IPS-18c (cell line): Measurements from ENCODE around the gene ASTE1.
"Not testable (repeated sequence)": the region's sequence is repeated elsewhere in the genome, so short reads cannot be mapped to it uniquely, and the experiment has no call there.

Experiments used
- H3K4me3 ChIP-seq: 2 replicates; pipeline ENCODE4 v1.7.0; 2013; ENCODE audit warnings: low read depth, mild to moderate bottlenecking, low read length, moderate library complexity; ENCODE audit not compliant: insufficient read depth
- H3K9me3 ChIP-seq: one replicate; pipeline ENCODE4 v1.6.1; 2013; ENCODE audit warnings: mild to moderate bottlenecking, low read length, moderate library complexity; ENCODE audit not compliant: control insufficient read depth, insufficient read depth

ASTE1 gene

DNA sequence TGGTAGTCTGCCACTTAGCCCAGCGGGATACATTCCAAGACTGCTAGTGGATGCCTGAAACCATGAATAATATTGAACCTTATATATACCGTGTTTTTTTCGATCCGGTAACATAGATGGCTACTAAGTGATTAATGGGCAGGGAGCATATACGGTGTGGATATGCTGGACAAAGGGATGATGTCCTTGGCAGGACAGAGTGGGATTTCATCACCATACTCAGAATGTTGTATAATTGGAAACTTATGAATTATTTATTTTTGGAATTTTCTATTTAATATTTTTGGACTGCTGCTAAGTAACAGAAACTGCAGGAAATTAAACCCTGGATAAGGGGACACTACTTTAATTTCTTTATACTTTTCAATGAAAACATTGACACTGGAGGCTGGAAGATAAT is 53.2 kb downstream of the ASTE1 start:
- no peaks in the 10 kb centered on the region for H3K9me3 ChIP-seq
- no peak overlapping the region for H3K4me3 ChIP-seq

DNA sequence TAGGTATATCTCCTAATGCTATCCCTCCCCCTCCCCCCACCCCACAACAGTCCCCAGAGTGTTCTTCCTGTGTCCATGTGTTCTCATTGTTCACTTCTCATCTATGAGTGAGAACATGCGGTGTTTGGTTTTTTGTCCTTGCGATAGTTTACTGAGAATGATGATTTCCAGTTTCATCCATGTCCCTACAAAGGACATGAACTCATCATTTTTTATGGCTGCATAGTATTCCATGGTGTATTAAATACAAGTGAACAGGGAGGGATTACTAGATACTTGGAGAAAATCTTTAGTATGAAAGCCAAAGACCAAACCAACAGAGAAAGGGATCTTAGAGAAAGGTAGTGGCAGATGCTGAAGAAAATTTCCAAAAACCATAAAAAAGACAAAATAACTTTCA is 54.0 kb downstream of the ASTE1 start:
- not testable (repeated sequence) for H3K9me3 ChIP-seq, H3K4me3 ChIP-seq

DNA sequence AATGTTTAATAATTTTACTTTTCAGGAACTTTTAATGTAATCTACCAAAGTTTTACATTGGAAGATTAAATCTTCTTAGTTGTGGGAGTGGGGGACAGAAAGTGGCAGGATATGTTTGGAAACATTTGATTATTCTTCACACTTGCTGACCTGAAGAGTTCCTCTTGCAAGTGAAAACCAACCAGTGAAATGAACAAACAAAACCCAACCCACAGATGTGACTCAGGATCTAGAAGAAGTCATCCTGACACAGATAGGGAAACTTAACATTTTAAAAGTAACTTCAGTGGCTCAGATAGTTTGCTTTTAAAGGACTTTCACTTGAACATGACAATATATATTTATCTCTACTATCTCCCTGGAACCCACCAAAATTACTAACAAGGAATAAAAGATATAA is 55.4 kb downstream of the ASTE1 start:
- H3K4me3 ChIP-seq, result no peak overlapping the region
- H3K9me3 ChIP-seq, result no peaks in the 10 kb centered on the region

DNA sequence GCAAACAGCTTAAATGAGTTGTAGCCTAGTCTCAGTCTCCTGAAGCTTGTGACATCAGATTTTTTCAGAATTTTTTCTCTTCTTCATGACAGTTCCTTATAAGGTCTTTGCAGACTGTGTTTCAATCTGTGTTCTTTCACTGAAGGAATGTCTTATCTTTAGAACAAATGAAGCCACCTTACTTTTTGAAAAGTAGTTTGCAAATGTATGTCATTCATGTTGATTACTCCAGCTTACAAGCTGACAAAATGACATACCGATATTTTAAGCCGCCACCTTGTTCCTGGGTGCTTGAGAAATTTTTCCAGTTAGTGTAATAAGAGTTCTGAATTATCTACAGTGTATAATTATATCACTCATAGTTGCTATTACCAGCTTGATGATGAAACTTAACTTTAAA is 57.0 kb downstream of the ASTE1 start:
- Histone ChIP-seq H3K9me3 (no peaks in the 10 kb centered on the region), H3K4me3 (no peak overlapping the region)

DNA sequence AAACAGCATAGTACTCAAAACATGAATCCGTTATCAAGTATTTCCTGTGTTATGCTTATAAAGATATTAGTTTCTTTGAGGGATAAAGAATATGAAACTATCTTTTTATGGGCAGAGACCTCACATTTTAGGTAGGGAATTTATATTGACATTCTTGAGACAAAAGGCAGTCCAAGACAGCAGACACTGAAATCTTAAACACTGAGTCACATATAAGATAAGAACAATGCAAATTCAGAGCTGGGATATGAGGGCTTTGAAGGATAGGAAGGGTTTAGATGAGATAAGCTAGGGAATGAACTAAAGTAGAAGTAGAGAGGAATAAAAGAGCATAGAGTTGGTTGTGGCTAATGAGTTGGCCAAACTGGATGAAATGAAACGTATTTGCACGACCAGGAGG is 58.4 kb downstream of the ASTE1 start:
- Histone ChIP-seq H3K4me3 (no peak overlapping the region), H3K9me3 (no peaks in the 10 kb centered on the region)

DNA sequence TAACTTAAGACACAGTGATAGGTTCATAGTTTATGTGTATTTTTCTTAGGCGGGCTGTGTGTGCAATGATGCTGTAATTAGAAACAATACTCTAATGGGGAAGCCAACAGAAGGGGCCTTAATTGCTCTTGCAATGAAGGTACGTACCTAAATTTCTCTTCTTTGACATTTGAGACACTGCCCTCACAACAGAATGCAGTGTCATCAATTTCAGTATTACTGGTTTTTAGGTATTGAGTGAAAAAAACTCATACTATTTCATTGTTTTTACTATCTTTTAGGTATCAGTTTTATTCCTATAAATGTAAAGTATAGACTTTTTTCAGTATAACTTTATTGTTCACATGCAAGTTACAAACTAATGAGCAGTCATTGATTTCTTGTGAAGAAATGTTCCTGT is 59.3 kb downstream of the ASTE1 start:
- Histone ChIP-seq H3K9me3 (no peaks in the 10 kb centered on the region), H3K4me3 (no peak overlapping the region)

DNA sequence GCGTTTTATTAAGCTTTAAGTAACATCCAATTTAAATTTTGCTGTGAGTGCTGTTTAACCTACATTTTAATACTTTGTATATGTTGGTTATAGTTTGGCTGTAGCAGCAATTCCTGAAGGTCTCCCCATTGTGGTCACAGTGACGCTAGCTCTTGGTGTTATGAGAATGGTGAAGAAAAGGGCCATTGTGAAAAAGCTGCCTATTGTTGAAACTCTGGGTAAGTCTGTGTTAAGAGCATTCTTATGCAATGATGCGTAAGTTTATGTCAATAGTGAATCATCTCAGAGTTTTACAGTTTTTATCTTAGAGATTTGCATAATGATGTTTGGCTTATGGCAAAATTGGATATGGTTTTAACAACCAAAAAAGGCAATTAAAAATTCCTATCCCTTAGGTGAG is 62.7 kb downstream of the ASTE1 start:
- Histone ChIP-seq H3K9me3 (no peaks in the 10 kb centered on the region), H3K4me3 (no peak overlapping the region)
